C4-2B (cell line): Measurements from ENCODE around the gene UTP3.
"Not testable (repeated sequence)": the region's sequence is repeated elsewhere in the genome, so short reads cannot be mapped to it uniquely, and the experiment has no call there.

ENCODE experiments used
- H3K27ac ChIP-seq: fragments of 450-650 bp; 2 replicates; pipeline ENCODE4 v1.5.1; 2017
- ZFX ChIP-seq: fragments of 450-650 bp; IDR thresholded peaks from 2 replicates; pipeline ENCODE4 v1.6.1; 2017
- TF ChIP-seq, protein P1 (sequence below): fragments of 450-650 bp; conservative IDR thresholded peaks from 2 replicates; pipeline ENCODE4 v1.5.1; 2017; ENCODE audit warnings: mild to moderate bottlenecking

The UTP3 gene

DNA sequence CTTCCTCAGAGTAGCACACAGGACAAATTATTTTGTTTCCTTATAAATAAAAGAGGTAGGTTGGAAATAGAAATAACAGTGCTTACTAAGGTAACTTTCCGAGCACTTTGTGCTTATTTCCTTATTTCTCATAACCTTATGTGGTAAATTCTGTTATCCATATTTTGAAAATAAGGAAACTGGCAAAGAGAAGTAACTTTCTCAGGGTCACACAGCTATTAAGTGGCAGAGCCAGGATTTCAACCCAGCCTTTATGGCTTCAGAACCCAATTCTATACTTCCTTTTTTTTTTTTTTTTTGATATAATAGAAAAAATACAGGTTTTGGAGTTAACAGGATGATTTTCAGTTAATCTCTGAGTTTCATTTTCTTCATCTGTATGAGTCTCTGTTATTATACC lies 3.3 kb downstream of the UTP3 start:
- H3K27ac ChIP-seq: no peak overlapping the region
- no peak for TF ChIP-seq ZFX
- TF ChIP-seq, protein P1, sequence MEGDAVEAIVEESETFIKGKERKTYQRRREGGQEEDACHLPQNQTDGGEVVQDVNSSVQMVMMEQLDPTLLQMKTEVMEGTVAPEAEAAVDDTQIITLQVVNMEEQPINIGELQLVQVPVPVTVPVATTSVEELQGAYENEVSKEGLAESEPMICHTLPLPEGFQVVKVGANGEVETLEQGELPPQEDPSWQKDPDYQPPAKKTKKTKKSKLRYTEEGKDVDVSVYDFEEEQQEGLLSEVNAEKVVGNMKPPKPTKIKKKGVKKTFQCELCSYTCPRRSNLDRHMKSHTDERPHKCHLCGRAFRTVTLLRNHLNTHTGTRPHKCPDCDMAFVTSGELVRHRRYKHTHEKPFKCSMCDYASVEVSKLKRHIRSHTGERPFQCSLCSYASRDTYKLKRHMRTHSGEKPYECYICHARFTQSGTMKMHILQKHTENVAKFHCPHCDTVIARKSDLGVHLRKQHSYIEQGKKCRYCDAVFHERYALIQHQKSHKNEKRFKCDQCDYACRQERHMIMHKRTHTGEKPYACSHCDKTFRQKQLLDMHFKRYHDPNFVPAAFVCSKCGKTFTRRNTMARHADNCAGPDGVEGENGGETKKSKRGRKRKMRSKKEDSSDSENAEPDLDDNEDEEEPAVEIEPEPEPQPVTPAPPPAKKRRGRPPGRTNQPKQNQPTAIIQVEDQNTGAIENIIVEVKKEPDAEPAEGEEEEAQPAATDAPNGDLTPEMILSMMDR: no peak

DNA sequence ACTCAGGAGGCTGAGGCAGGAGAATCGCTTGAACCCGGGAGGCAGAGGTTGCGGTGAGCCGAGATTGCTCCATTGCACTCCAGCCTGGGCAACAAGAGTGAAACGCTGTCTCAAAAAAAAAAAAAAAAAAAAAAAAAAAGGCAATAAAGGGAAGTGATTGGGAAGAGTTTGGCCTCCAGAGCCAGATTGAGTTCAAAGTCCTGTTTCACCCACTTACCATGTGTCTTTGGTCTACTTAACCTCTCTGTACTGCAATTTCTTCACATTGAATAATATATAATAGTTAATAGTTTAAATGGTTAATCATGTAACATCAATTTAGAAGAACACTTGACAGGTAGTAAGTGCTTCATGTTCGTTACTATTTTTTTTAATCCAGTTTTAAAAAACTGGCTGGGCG lies 6.3 kb downstream of the UTP3 start:
- not testable (repeated sequence) for H3K27ac ChIP-seq

DNA sequence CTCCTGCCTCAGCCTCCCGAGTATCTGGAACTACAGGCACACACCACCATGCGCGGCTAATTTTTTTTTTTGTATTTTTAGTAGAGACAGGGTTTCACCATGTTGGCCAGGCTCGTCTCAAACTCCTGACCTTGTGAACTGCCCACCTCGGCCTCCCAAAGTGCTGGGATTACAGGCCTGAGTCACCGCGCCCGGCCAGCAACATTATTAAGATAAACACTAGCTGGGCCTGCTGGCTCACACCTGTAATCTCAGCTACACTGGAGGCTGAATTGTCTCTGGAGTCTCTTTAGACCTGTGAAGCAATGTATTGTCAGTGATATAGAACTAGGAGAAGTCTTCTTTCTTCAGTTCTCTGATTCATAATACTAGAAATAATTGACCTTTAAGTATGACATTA lies 10.1 kb downstream of the UTP3 start:
- not testable (repeated sequence) for H3K27ac ChIP-seq

DNA sequence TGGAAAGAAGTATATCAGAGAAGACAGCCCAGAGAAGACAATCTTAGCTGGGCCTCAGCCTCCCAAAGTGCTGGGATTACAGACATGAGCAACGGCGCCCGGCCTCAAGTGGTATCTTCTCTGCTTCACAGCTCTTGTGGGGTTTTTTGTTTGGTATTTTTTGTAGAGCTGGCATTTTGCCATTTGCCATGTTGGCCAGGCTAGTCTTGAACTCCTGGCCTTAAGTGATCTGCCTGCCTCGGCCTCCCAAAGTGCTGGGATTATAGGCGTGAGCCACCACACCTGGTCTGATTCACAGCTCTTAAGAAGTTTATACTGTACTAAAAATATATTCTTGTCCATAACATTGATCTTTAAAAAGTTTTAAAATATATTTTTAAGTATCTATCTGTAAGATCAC lies 12.4 kb downstream of the UTP3 start:
- no peak for TF ChIP-seq ZFX
- TF ChIP-seq, protein P1: no peak
- H3K27ac ChIP-seq: no peak overlapping the region

DNA sequence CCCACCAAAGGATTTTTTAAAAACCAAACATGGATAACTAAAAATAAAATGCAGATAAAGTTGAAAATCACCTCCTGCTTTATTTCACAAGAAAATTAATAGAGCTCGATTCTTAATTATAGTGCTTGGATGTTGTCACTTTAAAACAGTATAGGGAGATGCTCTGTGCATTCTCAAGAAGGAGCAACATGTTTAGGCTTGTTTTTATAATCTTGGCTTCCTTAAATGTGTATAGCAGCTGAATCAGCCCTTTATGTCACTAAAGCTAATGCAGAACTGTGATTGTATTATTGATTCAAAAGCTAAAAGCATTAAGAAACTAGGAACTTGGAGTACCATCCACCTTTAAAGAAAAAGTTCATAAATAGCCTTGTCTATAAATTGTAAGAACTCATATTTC lies 12.9 kb downstream of the UTP3 start:
- TF ChIP-seq, protein P1: no peak
- no peak for TF ChIP-seq ZFX
- H3K27ac ChIP-seq: no peak overlapping the region

DNA sequence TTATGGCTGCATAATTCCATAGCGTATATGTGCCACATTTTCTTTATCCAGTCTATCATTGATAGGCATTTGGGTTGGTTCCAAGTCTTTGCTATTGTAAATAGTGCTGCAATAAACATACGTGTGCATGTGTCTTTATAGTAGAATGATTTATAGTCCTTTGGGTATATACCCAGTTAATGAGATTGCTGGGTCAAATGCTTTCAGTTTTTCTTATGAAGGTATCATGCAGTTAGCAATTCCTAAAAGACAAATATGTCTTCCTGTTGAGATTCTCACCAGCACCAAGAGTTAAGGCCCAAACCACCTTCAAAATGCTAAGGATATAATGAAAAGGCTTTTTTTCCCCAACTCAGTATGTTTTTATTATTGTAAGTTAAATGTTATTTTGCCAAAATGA lies 14.3 kb downstream of the UTP3 start:
- not testable (repeated sequence) for H3K27ac ChIP-seq

DNA sequence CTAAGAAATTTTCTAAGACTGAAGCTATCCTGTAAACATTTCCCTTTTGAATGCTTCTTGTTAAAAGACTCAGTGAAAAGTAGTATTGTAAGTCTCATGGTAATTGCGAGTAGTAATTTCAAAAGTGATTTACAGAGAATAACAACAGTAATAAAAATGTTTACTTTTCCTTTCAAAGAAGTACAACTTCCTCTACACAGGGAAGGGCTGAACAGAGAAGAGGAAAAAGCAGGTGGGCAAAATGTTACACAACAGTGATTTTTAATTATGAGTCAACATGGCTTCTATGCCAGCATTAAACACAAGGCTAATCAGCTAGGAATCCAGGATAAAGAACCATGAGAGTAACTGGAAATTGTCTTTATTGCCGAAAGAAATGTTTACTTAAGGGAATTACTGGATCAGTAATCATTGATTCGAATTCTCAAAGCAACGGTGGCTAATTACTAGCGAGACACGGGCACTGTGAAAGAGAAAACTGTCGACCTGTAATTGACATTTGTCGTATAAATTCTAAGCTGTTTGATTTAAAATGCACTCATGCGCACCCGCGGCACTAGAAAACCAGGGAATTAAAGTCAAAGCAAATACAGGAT lies 15.4 kb downstream of the UTP3 start:
- TF ChIP-seq, protein P1: no peak
- no peak for TF ChIP-seq ZFX
- peak overlapping the region; percentile 87 for H3K27ac ChIP-seq

DNA sequence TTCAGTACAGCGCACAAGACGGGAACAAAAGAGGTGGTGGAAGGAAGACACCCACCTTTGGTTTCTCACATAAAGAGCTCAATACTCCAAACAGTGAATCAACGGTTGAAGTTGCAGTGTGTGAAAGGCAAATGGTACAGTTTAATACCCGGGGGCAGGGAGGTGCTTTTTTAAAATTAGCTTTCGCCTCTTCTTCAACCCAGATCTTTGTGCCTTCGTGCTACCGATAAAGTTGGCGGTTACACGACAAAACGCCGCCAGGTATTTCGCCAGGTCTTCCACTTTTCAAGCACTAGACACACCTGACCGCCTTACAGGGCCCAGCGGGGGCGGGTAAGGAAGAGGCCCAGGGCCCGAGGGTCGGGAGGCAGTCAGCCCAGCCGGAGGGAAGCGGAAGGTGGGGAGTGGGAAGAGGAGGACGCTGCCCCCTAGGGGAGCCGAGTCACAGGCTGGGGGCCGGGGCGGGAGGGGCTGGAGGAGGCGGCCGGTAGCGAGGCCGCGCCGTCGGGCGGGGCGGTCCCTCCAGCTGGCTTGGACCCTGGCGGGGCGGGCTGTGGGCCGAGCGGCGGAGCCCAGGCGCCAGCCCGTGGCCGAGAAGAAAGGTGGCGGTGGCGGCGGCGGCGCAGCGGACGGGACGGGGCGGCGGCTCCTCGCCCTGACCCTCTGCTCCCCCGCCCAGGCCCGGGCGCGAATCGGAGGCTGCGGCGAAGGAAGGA lies 16.0 kb downstream of the UTP3 start:
- peak overlapping the region; percentile 87 for H3K27ac ChIP-seq
- no peak for TF ChIP-seq ZFX
- TF ChIP-seq, protein P1: peak; percentile 39

DNA sequence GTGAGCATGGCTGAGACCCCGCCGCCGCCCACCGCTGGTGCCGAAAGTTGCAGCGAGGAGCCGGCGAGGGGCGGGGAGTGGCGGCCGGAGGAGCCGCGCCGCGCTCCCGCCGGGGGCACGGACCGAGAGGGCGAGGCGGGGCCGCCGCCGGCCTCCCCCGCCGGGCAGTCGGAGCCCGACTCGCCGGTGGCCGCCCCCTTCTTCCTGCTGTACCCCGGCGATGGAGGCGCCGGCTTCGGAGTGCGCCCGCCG lies 16.5 kb downstream of the UTP3 start:
- no peak for TF ChIP-seq ZFX
- TF ChIP-seq, protein P1: no peak
- H3K27ac ChIP-seq: peak overlapping the region; percentile 87
